Caco-2 (cell line): Measurements from ENCODE around the gene SYT1. TPM values are rescaled to one million over a fixed set of nuclear protein-coding genes. Genes with fewer than 3 reads are reported as not detected.

Experiments
- BruUV-seq: library from RNA; stranded (reverse); fragments of 400-500 nt; replicated peaks from 2 replicates; lab custom pipeline; 2021; lab: Mats Ljungman, UMichigan
- CTCF ChIA-PET: fragments of 300-600 bp; sonication (Branson Sonifier 250); formaldehyde crosslinking; loops from one replicate; lab custom pipeline; 2022; ENCODE audit warnings: antibody characterized with exemption; lab: Charles Lee
- POLR2A ChIA-PET: fragments of 300-600 bp; sonication (Branson Sonifier 250); formaldehyde crosslinking; loops from one replicate; lab custom pipeline; 2022; ENCODE audit warnings: antibody characterized with exemption; lab: Charles Lee
- DNase-seq, 2 experiments: peaks; one replicate each; pipeline versions ENCODE4 v3.0.0 to v3.0.0-alpha.2; 2020 to 2022
- H3K27me3 ChIP-seq: replicated peaks from 2 replicates; pipeline ENCODE4 v1.6.0; 2011; ENCODE audit warnings: low read length; ENCODE audit not compliant: control insufficient read depth, insufficient read depth
- H3K36me3 ChIP-seq: 2 replicates; pipeline ENCODE4 v1.5.1; 2011; ENCODE audit warnings: low read length; ENCODE audit not compliant: control insufficient read depth, insufficient read depth
- H3K4me1 ChIP-seq: fragments of 250-450 bp; sonication (Bioruptor Pico); 2 replicates; pipeline ENCODE4 v1.5.1; 2020; ENCODE audit warnings: mild to moderate bottlenecking
- H3K4me3 ChIP-seq: 2 replicates; pipeline ENCODE4 v1.5.1; 2011; ENCODE audit warnings: low read depth, mild to moderate bottlenecking, control low read depth, low read length
- H3K9me3 ChIP-seq: fragments of 250-450 bp; sonication (Bioruptor Pico); 2 replicates; pipeline ENCODE4 v1.5.1; 2020; ENCODE audit warnings: mild to moderate bottlenecking, moderate library complexity
- H3K27ac Mint-ChIP-seq: one replicate; pipeline ENCODE4 v1.8.0; 2022; ENCODE audit warnings: mixed read lengths; ENCODE audit not compliant: unreplicated experiment
- H3K27me3 Mint-ChIP-seq: one replicate; pipeline ENCODE4 v1.8.0; 2022; ENCODE audit warnings: mixed read lengths; ENCODE audit not compliant: insufficient read depth, unreplicated experiment
- H3K36me3 Mint-ChIP-seq: one replicate; pipeline ENCODE4 v1.8.0; 2022; ENCODE audit warnings: mild to moderate bottlenecking, mixed read lengths; ENCODE audit not compliant: insufficient read depth, unreplicated experiment
- H3K4me1 Mint-ChIP-seq: one replicate; pipeline ENCODE4 v1.8.0; 2022; ENCODE audit warnings: low read depth, mixed read lengths; ENCODE audit not compliant: unreplicated experiment
- H3K4me3 Mint-ChIP-seq: one replicate; pipeline ENCODE4 v1.8.0; 2022; ENCODE audit warnings: mild to moderate bottlenecking, moderate library complexity, mixed read lengths; ENCODE audit not compliant: unreplicated experiment
- H3K9me3 Mint-ChIP-seq: one replicate; pipeline ENCODE4 v1.8.0; 2022; ENCODE audit warnings: mixed read lengths; ENCODE audit not compliant: unreplicated experiment
- intact Hi-C: fragments of 100-400 bp; cut with micrococcal nuclease; formaldehyde crosslinking; loops from one replicate; pipeline ENCODE4 v1.10.0; 2022; ENCODE audit not compliant: unreplicated experiment
- total RNA-seq: library from RNA; stranded (reverse); gene quantifications from 2 replicates; pipeline ENCODE4 v1.2.3, GENCODE V29; 2022
- TF ChIP-seq, protein P1 (sequence below), 2 experiments: fragments of 200-600 bp in 1 of 2; IDR thresholded peaks; 1 replicate in 1 of 2; 2 replicates in 1 of 2; pipeline versions ENCODE4 v1.5.1 to v1.8.0; 2011 to 2022; ENCODE audit warnings: antibody characterized with exemption in 1 of 2, control low read depth in 1 of 2, inconsistent platforms in 1 of 2, low read depth in 1 of 2, low read length in 1 of 2, mild to moderate bottlenecking in 1 of 2, moderate library complexity in 1 of 2; ENCODE audit not compliant: insufficient read depth in 1 of 2, severe bottlenecking in 1 of 2, unreplicated experiment in 1 of 2

SYT1 gene
- total RNA-seq, 1 experiment from 2014 or later = 0.39 TPM

DNA sequence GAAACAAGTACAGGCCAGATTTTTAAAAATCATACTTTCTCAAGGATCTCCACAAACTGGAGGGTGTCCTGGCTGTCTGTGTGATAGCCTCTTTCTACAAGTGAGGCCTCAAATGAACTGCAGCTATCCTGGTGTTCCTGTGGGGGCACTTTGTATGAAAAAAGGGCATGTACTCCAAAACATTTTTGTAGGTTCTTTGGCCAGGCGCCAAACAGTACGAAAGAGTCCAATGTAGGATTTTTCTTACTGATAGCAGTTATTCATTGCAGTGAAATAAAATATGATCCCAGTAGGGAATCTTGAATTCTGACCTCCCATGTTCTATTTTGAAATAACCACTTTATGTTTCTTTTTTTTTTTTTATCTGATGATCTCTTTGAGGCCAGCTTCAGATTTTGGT, 444.5 kb downstream of the SYT1 start:
- H3K36me3 Mint-ChIP-seq = no peaks in the 10 kb centered on the region

DNA sequence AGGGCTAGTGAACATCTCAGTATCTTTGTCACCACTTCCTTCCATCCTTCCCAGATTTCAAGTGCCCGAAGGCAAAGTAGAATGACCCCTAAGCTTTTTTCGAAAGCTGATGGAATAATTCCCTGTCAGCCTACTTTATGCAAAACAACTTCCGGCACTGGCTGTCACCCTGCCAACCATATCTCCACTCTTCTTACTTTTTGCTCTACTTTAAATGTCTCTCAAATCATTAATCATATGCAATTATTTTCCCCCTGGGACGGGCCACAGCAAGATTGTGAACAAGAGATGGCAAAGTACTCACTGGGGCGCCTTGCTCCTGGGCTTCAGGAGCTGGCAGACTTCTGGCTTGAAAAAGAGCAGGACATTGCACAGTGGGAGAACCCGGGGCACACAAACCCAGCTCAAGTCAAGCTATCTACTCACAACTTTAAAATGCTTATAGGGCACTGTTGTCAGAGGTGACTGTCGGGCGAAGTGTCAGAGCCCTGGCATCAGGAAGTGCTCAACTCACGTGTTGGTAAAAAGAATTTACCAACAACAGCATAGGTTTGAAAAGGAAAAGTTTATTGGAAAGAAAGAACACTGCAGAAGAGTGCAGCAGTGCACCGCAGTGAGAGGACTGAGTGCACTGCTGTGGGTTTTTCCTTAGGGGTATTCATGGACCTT, 452.7 kb downstream of the SYT1 start:
- TF ChIP-seq, protein P1, sequence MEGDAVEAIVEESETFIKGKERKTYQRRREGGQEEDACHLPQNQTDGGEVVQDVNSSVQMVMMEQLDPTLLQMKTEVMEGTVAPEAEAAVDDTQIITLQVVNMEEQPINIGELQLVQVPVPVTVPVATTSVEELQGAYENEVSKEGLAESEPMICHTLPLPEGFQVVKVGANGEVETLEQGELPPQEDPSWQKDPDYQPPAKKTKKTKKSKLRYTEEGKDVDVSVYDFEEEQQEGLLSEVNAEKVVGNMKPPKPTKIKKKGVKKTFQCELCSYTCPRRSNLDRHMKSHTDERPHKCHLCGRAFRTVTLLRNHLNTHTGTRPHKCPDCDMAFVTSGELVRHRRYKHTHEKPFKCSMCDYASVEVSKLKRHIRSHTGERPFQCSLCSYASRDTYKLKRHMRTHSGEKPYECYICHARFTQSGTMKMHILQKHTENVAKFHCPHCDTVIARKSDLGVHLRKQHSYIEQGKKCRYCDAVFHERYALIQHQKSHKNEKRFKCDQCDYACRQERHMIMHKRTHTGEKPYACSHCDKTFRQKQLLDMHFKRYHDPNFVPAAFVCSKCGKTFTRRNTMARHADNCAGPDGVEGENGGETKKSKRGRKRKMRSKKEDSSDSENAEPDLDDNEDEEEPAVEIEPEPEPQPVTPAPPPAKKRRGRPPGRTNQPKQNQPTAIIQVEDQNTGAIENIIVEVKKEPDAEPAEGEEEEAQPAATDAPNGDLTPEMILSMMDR (IDR thresholded peaks at IDR 0.05; ENCODE audit: insufficient read depth in 1 of 2, low read depth in 1 of 2, low read length in 1 of 2, severe bottlenecking in 1 of 2, unreplicated experiment in 1 of 2) = no peak
- Mint-ChIP-seq H3K4me1 (no peaks in the 10 kb centered on the region), H3K27me3 (no peaks in the 10 kb centered on the region), H3K36me3 (no peaks in the 10 kb centered on the region), H3K9me3 (no peaks in the 10 kb centered on the region), H3K4me3 (no peak overlapping the region), H3K27ac (no peak overlapping the region)
- ChIA-PET POLR2A (no interaction called here), CTCF (no interaction called here)
- Histone ChIP-seq H3K36me3 (no peaks in the 10 kb centered on the region), H3K4me3 (no peak overlapping the region), H3K4me1 (no peaks in the 10 kb centered on the region), H3K27me3 (no peaks in the 10 kb centered on the region), H3K9me3 (no peaks in the 10 kb centered on the region)
- no TSS peak for BruUV-seq
- DNase-seq = no peak
- intact Hi-C loops = no loop called here

More for the DNA sequence above, 444.5 kb downstream of the SYT1 start:
- H3K4me1 Mint-ChIP-seq = no peaks in the 10 kb centered on the region
- DNase-seq = no peak
- no peaks in the 10 kb centered on the region for H3K27me3 Mint-ChIP-seq
- H3K36me3 ChIP-seq = no peaks in the 10 kb centered on the region
- no TSS peak for BruUV-seq
- CTCF ChIA-PET = no interaction called here
- POLR2A ChIA-PET = no interaction called here
- no peaks in the 10 kb centered on the region for H3K27me3 ChIP-seq
- intact Hi-C loops = no loop called here
- H3K4me1 ChIP-seq = no peaks in the 10 kb centered on the region
- H3K9me3 ChIP-seq = no peaks in the 10 kb centered on the region
- no peak overlapping the region for H3K4me3 ChIP-seq
- no peaks in the 10 kb centered on the region for H3K9me3 Mint-ChIP-seq
- TF ChIP-seq, protein P1 (IDR thresholded peaks at IDR 0.05; ENCODE audit: insufficient read depth in 1 of 2, low read depth in 1 of 2, low read length in 1 of 2, severe bottlenecking in 1 of 2, unreplicated experiment in 1 of 2) = no peak
- H3K27ac Mint-ChIP-seq = no peak overlapping the region
- no peak overlapping the region for H3K4me3 Mint-ChIP-seq

DNA sequence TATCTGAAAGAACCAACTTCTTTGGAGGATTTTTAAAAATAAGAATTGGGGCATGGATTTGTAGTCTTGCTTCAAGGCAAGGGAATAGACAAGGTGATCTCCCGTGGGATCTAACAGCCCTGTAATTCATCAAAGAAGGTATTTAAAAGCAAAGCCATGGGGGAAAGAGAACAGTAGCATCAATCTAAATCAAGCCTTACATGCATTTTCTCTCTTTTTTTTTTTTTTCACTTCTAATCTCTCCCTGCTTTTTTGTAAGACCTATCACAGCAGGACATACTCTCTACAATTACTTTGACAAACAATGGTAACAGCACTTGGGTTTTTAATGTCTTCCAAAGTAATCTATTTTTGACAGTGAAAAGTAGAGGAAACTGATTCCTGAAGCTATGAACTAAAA, 458.3 kb downstream of the SYT1 start:
- Mint-ChIP-seq H3K4me1 (no peaks in the 10 kb centered on the region), H3K27ac (no peak overlapping the region), H3K27me3 (no peaks in the 10 kb centered on the region), H3K4me3 (no peak overlapping the region), H3K9me3 (no peaks in the 10 kb centered on the region), H3K36me3 (no peaks in the 10 kb centered on the region)
- DNase-seq = no peak
- TF ChIP-seq, protein P1 (IDR thresholded peaks at IDR 0.05; ENCODE audit: insufficient read depth in 1 of 2, low read depth in 1 of 2, low read length in 1 of 2, severe bottlenecking in 1 of 2, unreplicated experiment in 1 of 2) = no peak
- no peaks in the 10 kb centered on the region for H3K27me3 ChIP-seq
- H3K9me3 ChIP-seq = no peaks in the 10 kb centered on the region
- ChIA-PET POLR2A (no interaction called here), CTCF (no interaction called here)
- no peaks in the 10 kb centered on the region for H3K4me1 ChIP-seq
- no peaks in the 10 kb centered on the region for H3K36me3 ChIP-seq
- H3K4me3 ChIP-seq = no peak overlapping the region
- intact Hi-C loops = no loop called here
- BruUV-seq = no TSS peak
